Ramos (cell line): ENCODE data around the gene CAMK2D.

ENCODE experiments used
- in situ Hi-C: fragments of 300-500 bp; cut with MboI; formaldehyde crosslinking; loops from one replicate; pipeline ENCODE4 v1.14.3; 2022; ENCODE audit warnings: low sequenced_read_pairs; ENCODE audit not compliant: unreplicated experiment

The CAMK2D gene

GRCh38 chr4:113764720-113765264, 3.3 kb upstream of the CAMK2D start:
- in situ Hi-C loops, result loop anchor here (5.0 kb wide), 1 partner anchor 217 kb away; no protein-coding TSS in a partner anchor

- in situ Hi-C loops, result loop anchor here (5.0 kb wide), 1 partner anchor 217 kb away; no protein-coding TSS in a partner anchor
Observed at GRCh38 chr4:113763923-113764322, 2.4 kb upstream of the CAMK2D start.

DNA sequence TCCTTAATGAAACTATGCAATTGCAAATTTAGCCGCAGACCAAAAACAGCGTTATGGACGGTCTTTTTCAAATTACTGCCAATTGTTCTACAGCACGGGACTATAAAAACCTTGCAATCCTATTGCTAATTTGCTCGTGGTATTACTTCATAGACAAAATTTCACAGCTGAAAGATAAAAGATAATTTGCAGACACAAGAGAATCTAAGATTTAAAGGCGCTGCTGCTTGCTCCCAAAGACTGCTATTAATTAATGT, 1.4 kb upstream of the CAMK2D start:
- in situ Hi-C loops, result loop anchor here (5.0 kb wide), 1 partner anchor 216 kb away; no protein-coding TSS in a partner anchor

- in situ Hi-C loops, result loop anchor here (5.0 kb wide), 1 partner anchor 215 kb away; no protein-coding TSS in a partner anchor
Observed at GRCh38 chr4:113762186-113763028, 869 bp upstream of the CAMK2D start.

DNA sequence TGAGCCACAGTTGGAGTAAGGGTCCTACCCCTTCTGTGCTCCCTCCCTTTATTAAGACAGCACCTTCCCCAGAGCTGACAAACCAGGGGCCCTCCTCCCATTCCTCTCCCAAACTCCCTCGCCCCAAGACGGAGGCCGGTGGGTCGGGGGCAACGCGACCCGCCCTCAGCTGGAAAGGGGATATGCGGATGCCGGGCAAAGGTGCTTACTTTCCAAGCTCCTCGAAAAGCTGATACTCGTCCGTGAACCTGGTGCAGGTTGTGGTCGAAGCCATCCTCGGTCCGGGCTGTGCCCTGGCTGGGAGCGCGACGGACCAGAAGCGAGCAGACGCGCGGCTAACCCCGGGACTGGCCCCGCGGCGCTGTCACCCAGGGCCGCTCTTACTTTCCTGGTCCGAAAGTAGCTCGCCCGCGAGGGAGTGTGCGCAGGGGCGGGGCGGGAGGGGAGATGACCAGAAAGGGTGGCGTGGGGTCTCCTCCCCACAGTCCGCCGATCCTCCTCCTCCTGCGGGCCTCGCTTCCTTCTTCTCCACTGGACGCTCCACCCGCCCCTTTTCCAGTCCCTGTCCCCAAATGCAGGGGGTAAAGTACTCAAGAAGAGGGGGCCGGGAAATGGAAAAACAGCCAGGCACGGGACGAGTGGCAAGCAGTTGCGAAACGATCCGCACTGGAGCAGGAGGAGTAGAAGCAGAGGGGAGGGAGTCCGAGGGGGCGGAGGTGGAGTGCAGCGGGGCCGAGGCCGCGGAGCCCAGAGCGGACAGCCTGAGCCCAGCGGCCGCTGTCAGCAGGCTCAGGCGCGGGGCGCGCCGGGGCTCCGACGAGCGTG, 531 bp downstream of the CAMK2D start:
- in situ Hi-C loops, result loop anchor here (5.0 kb wide), 1 partner anchor 214 kb away; no protein-coding TSS in a partner anchor

GRCh38 chr4:113760094-113760794, 1.3 kb downstream of the CAMK2D start:
- in situ Hi-C loops, result loop anchor here (5.0 kb wide), 1 partner anchor 213 kb away; no protein-coding TSS in a partner anchor

GRCh38 chr4:113759696-113760093, 1.8 kb downstream of the CAMK2D start:
- in situ Hi-C loops, result loop anchor here (5.0 kb wide), 1 partner anchor 212 kb away; no protein-coding TSS in a partner anchor

GRCh38 chr4:113758372-113758771, 3.2 kb downstream of the CAMK2D start:
- in situ Hi-C loops, result no loop called here

DNA sequence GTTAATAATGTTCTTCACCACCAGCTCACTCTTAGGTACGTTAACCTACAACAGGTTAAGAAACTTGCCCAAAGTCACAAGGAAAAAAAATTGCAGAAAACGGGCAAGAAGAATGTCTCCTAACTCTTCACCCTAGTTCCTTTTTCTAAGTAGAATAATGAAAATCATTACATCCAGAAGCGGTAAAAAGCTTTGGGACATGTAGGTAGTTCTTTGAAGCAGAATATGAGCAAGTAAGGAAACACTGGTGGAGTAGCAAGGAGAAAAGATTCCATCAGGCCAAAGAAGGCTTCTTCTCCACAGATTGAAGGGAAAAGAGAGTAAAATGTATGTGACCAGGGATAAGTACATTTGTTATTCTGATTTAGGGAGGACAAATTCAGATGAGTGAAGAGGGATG, 4.1 kb downstream of the CAMK2D start:
- in situ Hi-C loops, result no loop called here

- in situ Hi-C loops, result no loop called here
Observed at GRCh38 chr4:113756005-113756410, 5.5 kb downstream of the CAMK2D start.

DNA sequence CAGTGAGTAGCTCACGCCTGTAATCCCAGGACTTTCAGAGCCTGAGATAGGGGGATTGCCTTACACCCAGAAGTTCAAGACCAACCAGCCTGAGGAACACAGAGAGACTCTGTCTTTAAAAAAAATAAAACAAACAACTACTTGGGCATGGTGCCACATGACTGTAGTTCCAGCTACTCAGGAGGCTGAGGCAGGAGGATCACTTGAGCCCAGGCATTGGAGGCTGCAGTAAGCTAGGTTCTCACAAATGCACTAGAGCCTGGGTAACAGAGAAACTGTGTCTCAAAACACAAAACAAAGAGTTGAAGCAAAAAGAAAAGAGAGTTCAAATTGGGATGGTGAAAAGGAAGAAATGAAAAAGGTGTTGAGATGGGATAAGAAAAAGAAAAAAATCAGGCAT, 10.8 kb downstream of the CAMK2D start:
- in situ Hi-C loops, result no loop called here

DNA sequence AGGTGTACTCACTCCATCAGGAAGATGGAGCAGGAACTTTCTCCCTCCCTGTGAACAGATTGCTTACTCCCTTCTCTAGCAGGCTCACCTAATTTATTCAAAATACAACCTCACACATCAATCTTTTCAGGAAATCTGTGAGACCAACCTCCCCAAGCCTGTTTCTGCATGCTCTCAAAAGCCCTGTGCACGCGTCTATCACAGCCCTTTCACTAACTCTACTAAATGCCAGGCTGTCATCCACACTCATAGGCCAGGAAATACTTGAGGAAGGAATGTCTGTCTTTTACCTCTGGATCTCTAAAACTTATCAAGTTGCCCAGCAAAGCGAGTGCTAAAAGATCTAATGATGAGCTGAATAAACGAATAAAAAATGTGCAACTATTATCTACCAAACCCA, 11.2 kb downstream of the CAMK2D start:
- in situ Hi-C loops, result no loop called here

- in situ Hi-C loops, result no loop called here
Observed at GRCh38 chr4:113749178-113749577, 12.4 kb downstream of the CAMK2D start.

GRCh38 chr4:113747949-113748348, 13.6 kb downstream of the CAMK2D start:
- in situ Hi-C loops, result no loop called here

- in situ Hi-C loops, result no loop called here
Observed at GRCh38 chr4:113745711-113746110, 15.8 kb downstream of the CAMK2D start.

DNA sequence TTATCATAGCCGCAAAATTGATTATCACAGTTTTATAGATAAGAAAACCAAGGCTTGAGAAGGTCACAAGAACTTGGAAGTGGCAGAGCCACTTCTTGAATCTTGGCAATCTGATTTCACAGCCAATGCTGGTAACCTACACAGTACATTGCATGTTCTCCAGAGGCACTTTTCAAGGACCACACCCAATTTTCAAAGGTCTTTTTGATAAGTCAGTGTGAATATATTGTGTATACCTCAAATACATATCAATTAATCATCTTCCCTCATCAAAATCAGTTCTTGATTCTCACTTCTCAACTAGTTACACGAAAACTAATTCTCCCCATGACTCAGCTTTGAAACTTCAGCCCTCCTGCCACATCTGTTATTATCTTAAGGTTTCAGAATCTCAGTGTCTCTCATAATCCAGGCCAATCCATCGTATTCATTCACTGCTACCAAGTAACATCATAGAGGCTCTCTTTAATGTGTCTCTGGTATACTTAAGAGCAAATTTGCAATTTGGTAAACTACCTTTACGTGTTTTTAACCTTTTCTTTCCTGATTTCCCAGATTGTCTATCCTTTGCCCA, 16.8 kb downstream of the CAMK2D start:
- in situ Hi-C loops, result no loop called here

GRCh38 chr4:113743690-113744089, 17.8 kb downstream of the CAMK2D start:
- in situ Hi-C loops, result no loop called here

GRCh38 chr4:113742643-113743042, 18.9 kb downstream of the CAMK2D start:
- in situ Hi-C loops, result no loop called here

DNA sequence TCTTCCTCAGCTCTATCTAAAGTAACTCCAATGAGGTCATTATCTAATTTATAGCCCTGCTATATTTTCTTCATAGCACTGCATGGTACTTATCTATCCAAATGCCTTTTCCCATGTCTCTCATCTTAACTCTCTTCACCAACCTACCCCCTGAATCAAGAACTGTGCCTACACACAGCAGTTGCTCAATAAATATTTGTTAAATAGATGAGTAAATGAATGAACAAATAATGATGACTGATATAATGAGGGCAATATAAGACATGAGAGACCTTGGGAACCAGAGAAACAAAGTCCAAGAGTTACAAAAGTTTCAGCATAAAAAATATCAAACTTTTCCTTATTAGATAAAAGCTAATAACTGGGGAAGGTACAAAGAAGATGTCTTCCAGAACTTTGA, 19.6 kb downstream of the CAMK2D start:
- in situ Hi-C loops, result no loop called here

- in situ Hi-C loops, result no loop called here
Observed at GRCh38 chr4:113740857-113741379, 20.6 kb downstream of the CAMK2D start.
